Activated CD4-positive, alpha-beta memory T cell treated with anti-CD3 and anti-CD28 coated beads, Interleukin-2, amount 10 ng/mL, durations not matched to agents 7 days and 5 days (primary cell): ENCODE results near the gene ANTXR1. TPM values are rescaled to one million over a fixed set of nuclear protein-coding genes. Genes with fewer than 3 reads are reported as not detected.
"Not testable (repeated sequence)": the region's sequence is repeated elsewhere in the genome, so short reads cannot be mapped to it uniquely, and the experiment has no call there.

Experiments
- CTCF ChIA-PET: fragments of 350-600 bp; sonication (Branson Sonifier 250); formaldehyde crosslinking; loops from one replicate; lab custom pipeline; 2021; ENCODE audit warnings: antibody characterized with exemption, inconsistent platforms; lab: Charles Lee
- POLR2A ChIA-PET: fragments of 350-600 bp; sonication (Branson Sonifier 250); formaldehyde crosslinking; loops from one replicate; lab custom pipeline; 2021; ENCODE audit warnings: antibody characterized with exemption; lab: Charles Lee
- DNase-seq: peaks from one replicate; pipeline ENCODE4 v3.0.0-alpha.2; 2020
- H3K27ac Mint-ChIP-seq: one replicate; pipeline ENCODE4 v1.8.0; 2021; ENCODE audit warnings: mild to moderate bottlenecking, mixed read lengths
- H3K27me3 Mint-ChIP-seq: one replicate; pipeline ENCODE4 v1.8.0; 2021; ENCODE audit warnings: mixed read lengths
- H3K36me3 Mint-ChIP-seq: one replicate; pipeline ENCODE4 v1.8.0; 2021; ENCODE audit warnings: low read depth, mixed read lengths
- H3K4me1 Mint-ChIP-seq: one replicate; pipeline ENCODE4 v1.8.0; 2021; ENCODE audit warnings: mixed read lengths
- H3K4me3 Mint-ChIP-seq: one replicate; pipeline ENCODE4 v1.8.0; 2021; ENCODE audit warnings: mild to moderate bottlenecking, mixed read lengths
- H3K9me3 Mint-ChIP-seq: one replicate; pipeline ENCODE4 v1.8.0; 2021; ENCODE audit warnings: mixed read lengths
- total RNA-seq, 2 experiments: library from RNA; stranded (reverse); gene quantifications; one replicate each; pipeline ENCODE4 v1.2.3, GENCODE V29; 2021

ANTXR1 gene
- total RNA-seq, 2 experiments from 2014 or later, result not detected

DNA sequence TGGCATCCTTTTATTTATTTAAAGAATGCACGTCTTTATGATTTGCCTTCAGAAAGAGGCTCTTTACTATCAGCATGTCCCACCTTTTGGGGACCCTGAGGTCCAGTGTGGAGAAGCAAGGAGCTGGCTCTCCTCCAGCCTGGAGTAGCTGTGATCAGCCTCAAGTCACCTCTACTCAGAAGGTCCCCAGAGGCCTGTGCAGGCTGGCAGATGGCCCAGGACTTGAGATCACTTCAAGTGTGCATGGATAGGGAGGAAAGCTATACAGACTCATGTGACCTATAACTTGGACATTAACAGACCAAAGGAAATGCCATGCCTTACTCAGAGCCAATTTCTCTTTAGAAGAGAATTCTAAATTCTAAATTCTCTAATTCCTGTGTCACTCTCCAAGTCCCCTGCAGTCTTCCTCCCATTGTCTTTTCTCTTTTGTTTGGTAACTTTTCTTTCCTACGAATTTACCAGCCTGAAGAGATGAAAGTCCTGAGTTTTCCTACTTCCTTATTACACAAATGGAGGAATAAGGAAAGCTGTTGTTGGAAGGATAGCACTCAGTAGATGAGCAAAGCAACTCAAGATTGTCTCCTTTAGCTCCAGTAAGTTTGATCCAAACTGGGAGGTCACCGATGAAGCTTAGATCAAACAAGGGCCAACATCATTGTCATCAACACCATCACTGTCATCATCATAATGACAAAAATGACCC, 210.1 kb downstream of the ANTXR1 start:
- Mint-ChIP-seq H3K27me3 (peaks cover 32% of the 10 kb centered on the region), H3K4me1 (no peaks in the 10 kb centered on the region), H3K9me3 (no peaks in the 10 kb centered on the region), H3K4me3 (no peak overlapping the region), H3K27ac (no peak overlapping the region), H3K36me3 (no peaks in the 10 kb centered on the region)
- no peak for DNase-seq
- CTCF ChIA-PET, result no interaction called here
- POLR2A ChIA-PET, result no interaction called here

DNA sequence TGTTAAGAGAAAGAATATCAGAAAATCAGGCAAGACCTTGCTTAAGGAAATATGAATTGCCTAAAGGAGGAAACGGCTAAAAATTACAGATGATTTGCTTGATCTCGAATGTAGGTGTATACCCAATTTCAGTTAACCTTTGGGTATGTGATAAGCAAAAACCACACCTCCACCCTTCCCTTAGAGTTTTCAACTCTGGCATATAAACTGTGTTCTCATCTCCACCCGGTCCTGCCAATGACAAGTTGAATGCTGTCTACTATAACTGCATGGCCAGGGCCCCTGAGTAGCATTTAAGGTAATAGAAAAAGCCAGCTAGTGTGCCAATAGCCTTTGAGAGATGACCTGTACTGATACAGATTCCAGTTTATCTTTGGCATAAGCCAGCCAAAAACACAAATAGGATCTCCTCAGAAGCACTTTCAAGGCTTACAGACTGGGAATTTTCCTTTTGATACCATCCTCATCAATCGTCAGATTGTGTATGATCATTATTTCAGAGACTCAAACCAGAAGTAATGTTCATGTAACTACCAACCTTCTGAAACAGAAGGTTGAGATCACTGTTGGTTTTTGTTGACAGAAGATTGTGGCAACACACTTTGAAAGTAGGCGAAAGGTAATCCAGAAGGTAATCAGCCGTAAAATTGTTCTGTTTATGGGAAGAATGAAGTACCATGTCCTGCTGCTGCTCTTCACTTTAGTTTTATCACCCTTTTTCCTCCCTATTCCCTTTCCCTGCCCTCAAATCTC, 211.0 kb downstream of the ANTXR1 start:
- H3K4me3 Mint-ChIP-seq, result no peak overlapping the region
- ChIA-PET CTCF (interaction anchor here (0.5 kb wide), 1 partner anchor 425 kb away, joined by 3 read pairs; no protein-coding TSS in a partner anchor), POLR2A (no interaction called here)
- no peaks in the 10 kb centered on the region for H3K9me3 Mint-ChIP-seq
- no peak overlapping the region for H3K27ac Mint-ChIP-seq
- peaks cover 34% of the 10 kb centered on the region for H3K27me3 Mint-ChIP-seq
- no peaks in the 10 kb centered on the region for H3K4me1 Mint-ChIP-seq
- H3K36me3 Mint-ChIP-seq, result no peaks in the 10 kb centered on the region
- no peak for DNase-seq

DNA sequence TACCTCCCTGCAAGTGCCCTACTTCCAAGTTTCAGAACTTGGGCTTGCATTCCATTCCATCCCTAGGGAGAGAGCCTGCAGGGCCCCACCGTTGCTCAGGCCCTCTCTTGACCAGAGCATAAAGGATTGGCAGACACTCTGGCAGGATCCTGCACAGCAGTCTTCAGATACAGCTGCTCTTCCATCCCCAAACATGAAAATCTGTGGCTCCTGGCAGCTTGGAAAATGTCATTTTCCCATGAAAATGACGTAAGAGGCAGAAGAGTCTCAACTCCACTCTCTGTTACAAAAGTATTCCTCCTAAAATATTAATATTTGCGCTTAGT, 211.5 kb downstream of the ANTXR1 start:
- H3K27ac Mint-ChIP-seq, result no peak overlapping the region

DNA sequence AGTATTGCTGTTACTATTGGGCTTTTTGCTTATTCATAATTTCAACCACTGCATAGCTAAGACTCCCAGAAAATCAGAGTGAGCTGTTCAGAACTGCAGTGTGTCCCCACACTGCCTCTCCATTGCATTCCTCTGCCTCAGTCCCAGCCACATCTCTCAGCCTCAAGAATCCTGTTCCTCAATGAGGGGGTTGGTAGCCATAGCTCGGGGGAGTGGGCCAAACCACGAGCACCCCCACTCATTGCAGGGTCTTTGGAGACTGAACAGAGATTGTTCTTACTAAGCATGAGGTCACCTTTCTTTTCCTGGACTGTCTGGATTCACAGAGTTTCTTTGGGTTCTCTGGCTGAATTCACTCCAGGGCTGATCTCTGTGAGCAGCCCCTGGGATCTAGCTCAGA, 213.0 kb downstream of the ANTXR1 start:
- CTCF ChIA-PET, result no interaction called here
- POLR2A ChIA-PET, result no interaction called here
- peaks cover 29% of the 10 kb centered on the region for H3K27me3 Mint-ChIP-seq

More for the DNA sequence above, 211.5 kb downstream of the ANTXR1 start:
- H3K27me3 Mint-ChIP-seq, result peaks cover 34% of the 10 kb centered on the region
- ChIA-PET CTCF (interaction anchor here (0.5 kb wide), 1 partner anchor 424 kb away, joined by 3 read pairs; no protein-coding TSS in a partner anchor), POLR2A (no interaction called here)
- no peaks in the 10 kb centered on the region for H3K4me1 Mint-ChIP-seq
- no peak overlapping the region for H3K4me3 Mint-ChIP-seq
- no peaks in the 10 kb centered on the region for H3K9me3 Mint-ChIP-seq
- H3K36me3 Mint-ChIP-seq, result no peaks in the 10 kb centered on the region
- no peak for DNase-seq

DNA sequence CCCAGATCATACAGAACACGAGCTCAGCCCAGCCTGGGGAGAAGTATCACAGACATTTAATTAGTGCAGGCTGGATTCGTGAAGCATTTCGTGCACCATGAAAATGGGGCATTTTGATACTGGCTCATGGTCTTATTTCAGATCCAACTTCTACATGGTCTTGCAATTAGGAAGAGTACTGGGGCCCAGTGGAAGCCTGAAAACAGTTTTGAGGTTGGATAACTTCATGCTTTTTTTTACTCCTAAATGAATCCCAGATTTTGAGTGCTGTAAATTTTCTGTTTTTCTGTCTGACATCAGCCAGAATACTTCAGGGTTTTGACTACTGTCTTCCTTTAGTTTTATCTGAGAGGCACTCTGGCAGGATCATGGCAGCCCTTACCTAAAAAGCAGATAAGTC, 213.9 kb downstream of the ANTXR1 start:
- Mint-ChIP-seq H3K4me1 (no peaks in the 10 kb centered on the region), H3K27ac (no peak overlapping the region), H3K9me3 (no peaks in the 10 kb centered on the region), H3K4me3 (no peak overlapping the region), H3K36me3 (no peaks in the 10 kb centered on the region), H3K27me3 (peaks cover 31% of the 10 kb centered on the region)
- CTCF ChIA-PET, result no interaction called here
- POLR2A ChIA-PET, result no interaction called here
- no peak for DNase-seq

More for the DNA sequence above, 213.0 kb downstream of the ANTXR1 start:
- H3K4me3 Mint-ChIP-seq, result no peak overlapping the region
- H3K36me3 Mint-ChIP-seq, result no peaks in the 10 kb centered on the region
- H3K4me1 Mint-ChIP-seq, result no peaks in the 10 kb centered on the region
- no peak for DNase-seq
- no peaks in the 10 kb centered on the region for H3K9me3 Mint-ChIP-seq
- no peak overlapping the region for H3K27ac Mint-ChIP-seq

DNA sequence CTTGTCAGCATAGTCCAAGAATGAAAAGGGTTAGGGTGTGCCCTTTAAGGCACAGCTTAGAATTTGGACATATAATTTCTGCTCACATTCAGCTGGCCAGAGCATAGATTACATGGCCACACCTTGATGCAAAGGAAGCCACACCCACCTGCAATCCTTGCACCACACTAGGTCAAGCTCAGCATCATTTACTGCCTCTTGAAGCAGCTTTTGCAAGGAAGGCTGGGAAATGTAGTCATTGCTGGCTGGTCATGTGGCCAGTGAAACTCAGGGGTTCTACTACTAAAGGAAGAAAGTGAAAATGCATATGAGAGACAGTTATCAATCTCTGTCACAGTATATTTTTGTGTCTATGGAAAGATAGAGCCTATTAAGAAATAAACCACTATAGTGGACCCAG, 214.7 kb downstream of the ANTXR1 start:
- Mint-ChIP-seq H3K36me3 (no peaks in the 10 kb centered on the region), H3K27me3 (peaks cover 29% of the 10 kb centered on the region), H3K9me3 (no peaks in the 10 kb centered on the region), H3K27ac (no peak overlapping the region), H3K4me1 (no peaks in the 10 kb centered on the region), H3K4me3 (no peak overlapping the region)
- ChIA-PET CTCF (interaction anchor here (1.2 kb wide), 1 partner anchor 15 kb away, joined by 3 read pairs; no protein-coding TSS in a partner anchor), POLR2A (no interaction called here)
- no peak for DNase-seq

DNA sequence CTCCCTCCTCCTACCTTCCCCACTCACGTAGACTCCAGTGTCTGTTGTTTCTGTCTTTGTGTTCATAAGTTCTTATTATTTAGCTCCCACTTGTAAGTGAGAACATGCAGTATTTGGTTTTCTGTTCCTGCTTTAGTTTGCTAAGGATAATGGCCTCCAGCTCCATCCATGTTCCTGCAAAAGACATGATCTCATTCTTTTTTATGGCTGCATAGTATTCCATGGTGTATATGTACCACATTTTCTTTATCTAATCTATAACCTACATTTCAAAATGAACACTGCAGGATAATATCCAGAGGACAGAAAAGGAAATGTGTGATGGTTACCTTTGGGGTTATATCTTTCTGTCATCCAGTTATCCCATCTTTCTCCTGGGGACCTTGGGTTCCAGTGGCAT, 218.0 kb downstream of the ANTXR1 start:
- H3K9me3 Mint-ChIP-seq, H3K4me1 Mint-ChIP-seq, DNase-seq, H3K4me3 Mint-ChIP-seq, POLR2A ChIA-PET, H3K36me3 Mint-ChIP-seq, CTCF ChIA-PET, H3K27ac Mint-ChIP-seq: not testable (repeated sequence)
- peaks cover 25% of the 10 kb centered on the region for H3K27me3 Mint-ChIP-seq

DNA sequence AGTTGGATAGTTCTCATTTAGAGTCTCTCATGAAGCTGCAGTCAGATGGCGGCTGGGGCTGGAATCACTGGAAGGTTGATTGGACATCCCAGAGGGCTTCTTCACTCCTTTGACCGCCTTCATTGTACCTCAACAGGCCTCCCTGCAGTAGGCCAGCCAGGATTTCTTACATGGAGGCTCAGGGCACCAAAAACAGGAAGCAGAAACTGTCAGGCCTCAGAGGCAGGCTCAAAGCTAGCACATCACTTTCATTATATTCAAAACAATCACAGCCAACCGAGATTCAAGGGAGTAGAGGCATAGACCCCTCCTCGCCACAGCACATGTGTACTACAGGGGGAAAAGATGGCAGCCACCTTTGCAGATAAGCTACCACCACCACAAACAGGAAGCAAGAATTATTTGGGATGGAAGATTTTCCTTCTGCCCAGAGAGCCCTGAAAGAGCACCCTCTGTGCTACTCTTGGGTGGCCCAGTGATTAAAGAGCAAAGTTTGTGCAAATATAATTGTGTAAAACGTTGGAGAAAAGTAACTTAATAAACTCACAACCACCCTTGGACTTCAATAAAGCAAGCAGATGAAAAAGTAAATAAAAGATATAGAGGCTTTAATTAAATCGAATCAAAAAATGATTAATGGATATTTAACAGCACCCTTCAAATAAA, 218.8 kb downstream of the ANTXR1 start:
- Mint-ChIP-seq H3K4me1 (no peaks in the 10 kb centered on the region), H3K4me3 (no peak overlapping the region), H3K36me3 (no peaks in the 10 kb centered on the region), H3K27me3 (peaks cover 26% of the 10 kb centered on the region), H3K9me3 (no peaks in the 10 kb centered on the region), H3K27ac (no peak overlapping the region)
- CTCF ChIA-PET, result no interaction called here
- POLR2A ChIA-PET, result no interaction called here
- DNase-seq, result no peak

DNA sequence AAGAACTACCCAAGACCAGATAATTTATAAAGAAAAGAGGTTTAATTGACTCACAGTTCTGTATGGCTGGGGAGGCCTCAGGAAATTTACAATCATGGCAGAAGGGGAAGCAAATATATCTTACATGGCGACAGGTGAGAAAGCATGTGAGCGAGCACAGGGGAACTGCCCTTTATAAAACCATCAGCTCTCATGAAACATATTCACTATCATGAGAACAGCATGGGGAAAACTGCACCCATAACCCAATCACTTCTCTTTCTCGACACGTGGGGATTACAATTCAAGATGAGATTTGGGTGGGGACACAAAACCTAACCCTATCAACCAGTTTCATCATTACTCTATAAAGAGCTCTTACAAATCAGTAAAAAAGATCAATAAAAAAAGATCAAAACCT, 222.9 kb downstream of the ANTXR1 start:
- H3K36me3 Mint-ChIP-seq, H3K9me3 Mint-ChIP-seq, H3K4me3 Mint-ChIP-seq, H3K4me1 Mint-ChIP-seq, H3K27ac Mint-ChIP-seq, CTCF ChIA-PET, POLR2A ChIA-PET, DNase-seq: not testable (repeated sequence)
- peaks cover 31% of the 10 kb centered on the region for H3K27me3 Mint-ChIP-seq

DNA sequence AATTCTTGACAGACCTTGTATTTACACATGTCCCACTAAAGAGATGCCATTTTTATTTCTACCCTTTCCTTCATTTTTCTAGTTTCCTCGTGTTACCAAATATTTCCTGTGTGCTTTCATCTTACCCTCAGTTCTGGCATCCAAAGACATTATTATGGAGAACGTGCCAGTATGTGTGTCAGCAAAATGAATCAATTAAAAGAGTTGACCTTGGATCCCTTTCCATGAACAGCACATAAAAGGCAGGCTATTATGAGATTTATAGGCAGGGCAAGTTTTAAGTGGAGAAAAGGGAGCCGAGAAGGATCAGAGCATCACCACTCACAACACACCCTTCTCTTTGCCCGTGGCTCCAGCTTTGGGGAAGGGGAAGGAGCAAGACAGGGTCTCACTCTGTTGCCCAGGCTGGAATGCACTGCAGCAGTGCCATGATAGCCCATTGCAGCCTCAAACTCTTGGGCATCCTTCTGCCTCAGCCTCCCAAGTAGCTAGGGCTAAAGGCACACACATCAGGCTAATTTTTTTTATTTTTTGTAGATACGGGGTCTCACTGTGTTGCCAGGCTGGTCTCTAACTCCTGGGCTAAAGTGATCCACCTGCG, 224.2 kb downstream of the ANTXR1 start:
- no peaks in the 10 kb centered on the region for H3K4me1 Mint-ChIP-seq
- ChIA-PET CTCF (no interaction called here), POLR2A (no interaction called here)
- peaks cover 29% of the 10 kb centered on the region for H3K27me3 Mint-ChIP-seq
- H3K9me3 Mint-ChIP-seq, result no peaks in the 10 kb centered on the region
- no peaks in the 10 kb centered on the region for H3K36me3 Mint-ChIP-seq
- no peak for DNase-seq
- no peak overlapping the region for H3K4me3 Mint-ChIP-seq
- no peak overlapping the region for H3K27ac Mint-ChIP-seq

DNA sequence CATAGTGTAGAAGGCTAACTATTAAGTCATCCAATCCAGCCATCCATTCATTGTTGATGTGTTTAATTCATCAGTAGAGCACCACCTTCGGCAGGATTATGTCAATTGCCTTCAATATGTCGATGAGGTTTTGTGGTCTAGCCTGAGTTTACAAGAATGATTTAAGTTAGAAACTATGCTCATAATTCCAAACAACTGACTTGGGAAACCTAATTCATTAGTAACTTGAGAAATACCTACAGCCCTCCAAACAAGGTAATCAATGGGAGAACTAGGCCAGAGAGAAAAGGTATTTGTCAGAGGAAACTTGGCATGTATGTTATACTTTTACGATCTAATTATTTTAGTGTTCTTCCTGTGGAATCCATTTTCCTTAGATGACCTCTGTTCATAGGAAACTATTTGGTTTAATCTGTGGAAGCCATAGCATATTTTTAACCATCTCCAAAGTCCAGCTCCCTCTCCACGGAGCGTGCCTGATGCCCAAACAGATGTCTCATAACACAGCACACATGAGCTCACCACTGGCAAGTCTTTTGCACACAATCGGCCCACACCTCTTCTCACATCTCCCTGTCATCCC, 225.6 kb downstream of the ANTXR1 start:
- CTCF ChIA-PET, result no interaction called here
- no peak overlapping the region for H3K27ac Mint-ChIP-seq

DNA sequence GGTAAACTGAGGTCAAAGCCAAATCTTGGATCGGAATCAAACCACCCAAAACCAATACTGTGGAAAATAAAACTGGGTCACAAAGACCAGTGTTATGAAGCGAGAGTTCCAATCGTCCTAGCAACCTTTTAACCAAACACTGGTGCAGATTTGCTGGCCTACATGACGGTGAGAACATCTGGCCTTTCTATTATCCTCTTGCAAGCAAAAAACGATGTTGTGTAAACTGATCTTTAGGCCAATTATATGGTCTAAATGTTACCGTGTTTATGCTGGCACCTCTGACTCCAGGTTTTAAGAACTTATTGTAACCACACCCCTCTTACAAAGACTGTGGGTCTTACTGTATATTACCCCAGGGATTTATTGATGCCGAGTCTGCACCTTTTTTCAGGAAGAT, 228.1 kb downstream of the ANTXR1 start:
- POLR2A ChIA-PET, result no interaction called here
- CTCF ChIA-PET, result no interaction called here
- H3K27me3 Mint-ChIP-seq, result peaks cover 22% of the 10 kb centered on the region

More for the DNA sequence above, 225.6 kb downstream of the ANTXR1 start:
- no peaks in the 10 kb centered on the region for H3K4me1 Mint-ChIP-seq
- H3K4me3 Mint-ChIP-seq, result no peak overlapping the region
- H3K9me3 Mint-ChIP-seq, result no peaks in the 10 kb centered on the region
- no peak for DNase-seq
- POLR2A ChIA-PET, result no interaction called here
- peaks cover 27% of the 10 kb centered on the region for H3K27me3 Mint-ChIP-seq
- no peaks in the 10 kb centered on the region for H3K36me3 Mint-ChIP-seq

More for the DNA sequence above, 228.1 kb downstream of the ANTXR1 start:
- no peaks in the 10 kb centered on the region for H3K4me1 Mint-ChIP-seq
- H3K27ac Mint-ChIP-seq, result no peak overlapping the region
- no peaks in the 10 kb centered on the region for H3K36me3 Mint-ChIP-seq
- DNase-seq, result no peak
- no peaks in the 10 kb centered on the region for H3K9me3 Mint-ChIP-seq
- H3K4me3 Mint-ChIP-seq, result no peak overlapping the region
